HepG2 (cell line): ENCODE results near the gene SMARCAD1. TPM values are rescaled to one million over a fixed set of nuclear protein-coding genes. Genes with fewer than 3 reads are reported as not detected.
A peak's percentile ranks its signal among the peaks of the same experiment; 100 is the strongest.

Experiments
- FIP1L1 ChIP-seq: fragments of 200-400 bp; formaldehyde crosslinking; IDR thresholded peaks from 2 replicates; pipeline ENCODE4 v1.6.1; 2018; ENCODE audit warnings: low read depth, mild to moderate bottlenecking, low read length, moderate library complexity, borderline replicate concordance; ENCODE audit not compliant: insufficient read depth
- FOXA1 ChIP-seq, 2 experiments: fragments of 450-650 bp in 1 of 2; sonication (generic) in 1 of 2; formaldehyde crosslinking in 1 of 2; IDR thresholded peaks; 2 replicates each; pipeline versions ENCODE4 v1.4.0 to v1.6.1; 2016 to 2020; ENCODE audit warnings: missing genetic modification reagents in 1 of 2
- FOXJ3 ChIP-seq: sonication (generic); formaldehyde crosslinking; IDR thresholded peaks from 2 replicates; pipeline ENCODE4 v1.4.0; 2020; ENCODE audit warnings: missing genetic modification reagents, mild to moderate bottlenecking, borderline replicate concordance
- KAT8 ChIP-seq: IDR thresholded peaks from 2 replicates; pipeline ENCODE4 v1.6.1; 2016; ENCODE audit warnings: missing genetic modification reagents, missing compliant biosample characterization
- KDM5B ChIP-seq: sonication (generic); formaldehyde crosslinking; IDR thresholded peaks from 2 replicates; pipeline ENCODE4 v1.4.0; 2020; ENCODE audit warnings: missing genetic modification reagents, mild to moderate bottlenecking, borderline replicate concordance
- KLF11 ChIP-seq: IDR thresholded peaks from 2 replicates; pipeline ENCODE4 v1.6.1; 2016; ENCODE audit warnings: missing compliant biosample characterization
- MIXL1 ChIP-seq: IDR thresholded peaks from 2 replicates; pipeline ENCODE4 v1.6.1; 2016
- NCOA1 ChIP-seq: sonication (generic); formaldehyde crosslinking; IDR thresholded peaks from 2 replicates; pipeline ENCODE4 v1.9.0; 2021; ENCODE audit warnings: missing genetic modification reagents
- NR2F6 ChIP-seq, 2 experiments: IDR thresholded peaks; 2 replicates each; pipeline ENCODE4 v1.6.1; 2016; ENCODE audit warnings: antibody characterized with exemption in 1 of 2, mild to moderate bottlenecking in 1 of 2
- PAF1 ChIP-seq: IDR thresholded peaks from 2 replicates; pipeline ENCODE4 v1.6.1; 2016; ENCODE audit warnings: missing genetic modification reagents, missing compliant biosample characterization
- PITX1 ChIP-seq: sonication (generic); formaldehyde crosslinking; IDR thresholded peaks from 2 replicates; pipeline ENCODE4 v1.5.1; 2020; ENCODE audit warnings: mild to moderate bottlenecking, missing genetic modification reagents
- POGZ ChIP-seq: sonication (generic); formaldehyde crosslinking; IDR thresholded peaks from 2 replicates; pipeline ENCODE4 v1.4.0; 2020; ENCODE audit warnings: mild to moderate bottlenecking, missing genetic modification reagents
- YY1 ChIP-seq: IDR thresholded peaks from 2 replicates; pipeline ENCODE4 v1.6.1; 2011; ENCODE audit warnings: low read length, low read depth, moderate library complexity, mild to moderate bottlenecking; ENCODE audit not compliant: insufficient read depth, insufficient replicate concordance
- ZNF605 ChIP-seq: sonication (generic); formaldehyde crosslinking; IDR thresholded peaks from 2 replicates; pipeline ENCODE4 v1.8.0; 2022; ENCODE audit warnings: mild to moderate bottlenecking, missing genetic modification reagents
- ZNF629 ChIP-seq: sonication (generic); formaldehyde crosslinking; conservative IDR thresholded peaks from 2 replicates; pipeline ENCODE4 v1.5.0; 2020; ENCODE audit warnings: missing genetic modification reagents
- polyA plus RNA-seq, 8 experiments: library from polyadenylated mRNA; depleted of rRNA in 3 of 8; stranded (reverse) in 7 of 8; unstranded in 1 of 8; fragments of >200 nt; fragmentation: Illumina TruSeq in 4 of 8; extraction: Trizol in 4 of 8; gene quantifications; 2 replicates each; pipeline versions ENCODE4 v1.2.1 to v1.2.3, GENCODE V29; 2011 to 2016; ENCODE audit warnings: low read depth in 4 of 8, missing spikeins in 1 of 8, mixed read lengths in 1 of 8; ENCODE audit not compliant: insufficient read depth in 1 of 8
- total RNA-seq, 5 experiments: library from RNA; depleted of rRNA; stranded (reverse); fragments of >200 nt; fragmentation: Illumina TruSeq; extraction: Trizol; gene quantifications; 2 replicates each; pipeline ENCODE4 v1.2.3, GENCODE V29; 2016; ENCODE audit warnings: low read depth in 1 of 5
- TF ChIP-seq, protein P1 (sequence below): sonication (generic); formaldehyde crosslinking; IDR thresholded peaks from 2 replicates; pipeline ENCODE4 v1.4.0; 2020; ENCODE audit warnings: missing genetic modification reagents
- TF ChIP-seq, protein P2 (sequence below): sonication (generic); formaldehyde crosslinking; IDR thresholded peaks from 2 replicates; pipeline ENCODE4 v1.4.0; 2020; ENCODE audit warnings: mild to moderate bottlenecking, missing genetic modification reagents
- TF ChIP-seq, protein P3 (sequence below): IDR thresholded peaks from 2 replicates; pipeline ENCODE4 v1.6.1; 2016; ENCODE audit warnings: missing compliant biosample characterization, missing genetic modification reagents, borderline replicate concordance
- TF ChIP-seq, protein P4 (sequence below): sonication (generic); formaldehyde crosslinking; IDR thresholded peaks from 2 replicates; pipeline ENCODE4 v1.4.0; 2020; ENCODE audit warnings: missing genetic modification reagents, borderline replicate concordance
- TF ChIP-seq, protein P5 (sequence below): sonication (generic); formaldehyde crosslinking; conservative IDR thresholded peaks from 2 replicates; pipeline ENCODE4 v1.5.0; 2020; ENCODE audit warnings: missing genetic modification reagents

The SMARCAD1 gene
- total and polyA plus RNA-seq, 2 of the 13 experiments (the other 11 are each of a cell fraction or from before 2014, with no cell fraction given), result 18.2 to 35.9 TPM

DNA sequence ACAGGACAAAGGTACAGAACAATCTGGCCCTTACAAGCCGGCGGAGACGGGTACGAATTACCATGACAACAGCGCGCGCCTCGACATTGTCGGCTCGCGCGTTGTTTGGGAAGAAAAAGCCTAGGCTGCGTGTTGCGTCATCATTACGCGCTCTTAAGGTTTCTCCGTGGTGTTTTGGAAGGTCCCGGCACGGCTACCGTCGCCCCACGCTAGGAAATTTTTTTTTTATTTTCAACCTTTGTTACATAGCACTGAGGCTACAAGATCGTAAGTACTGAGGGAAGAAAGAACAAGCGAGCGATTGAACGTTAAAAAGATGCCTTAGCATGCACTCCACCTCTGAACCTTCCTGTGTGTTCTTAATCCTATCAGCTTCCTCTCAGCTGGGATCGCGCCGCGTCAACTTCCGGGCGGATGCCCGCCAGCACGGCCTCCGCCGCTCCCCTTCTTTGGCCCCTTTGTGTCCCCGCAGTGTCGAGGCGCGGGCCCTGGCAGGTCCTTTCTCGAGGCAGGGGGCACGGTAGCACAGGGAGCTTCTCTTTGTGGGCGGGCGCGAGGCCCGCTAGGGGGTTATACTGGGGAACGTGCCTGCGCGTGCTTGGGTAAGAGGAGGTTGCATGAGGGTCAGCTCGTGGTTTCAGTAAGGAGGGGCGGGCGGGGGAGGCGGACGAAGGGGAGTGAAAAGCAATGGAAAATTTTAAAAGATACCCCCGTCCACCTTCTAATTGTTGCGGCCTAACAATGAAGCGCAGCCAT lies at the start of gene SMARCAD1 (continued):
- peak; percentile 33; the same call in 1 of the 2 replicates for TF ChIP-seq MIXL1 (CRISPR knock-in tag)
- no peak for TF ChIP-seq NCOA1 (CRISPR knock-in tag)
- TF ChIP-seq FOXA1 (IDR thresholded peaks at IDR 0.05), result no peak
- no peak; the same call in none of the 2 replicates for TF ChIP-seq FOXA1 (CRISPR knock-in tag; IDR thresholded peaks at IDR 0.05)
- TF ChIP-seq POGZ (CRISPR knock-in tag), result peak; percentile 78
- no peak for TF ChIP-seq FIP1L1
- TF ChIP-seq PITX1, result peak; percentile 99
- TF ChIP-seq PAF1 (CRISPR knock-in tag), result no peak
- TF ChIP-seq KLF11 (CRISPR knock-in tag), result no peak
- no peak; the same call in 1 of the 2 replicates for TF ChIP-seq NR2F6 (IDR thresholded peaks at IDR 0.05)
- TF ChIP-seq NR2F6 (CRISPR knock-in tag; IDR thresholded peaks at IDR 0.05), result peak; percentile 25; the same call in 1 of the 2 replicates
- TF ChIP-seq KDM5B (CRISPR knock-in tag), result peak; percentile 87; the same call in 1 of the 2 replicates
- TF ChIP-seq, protein P1, sequence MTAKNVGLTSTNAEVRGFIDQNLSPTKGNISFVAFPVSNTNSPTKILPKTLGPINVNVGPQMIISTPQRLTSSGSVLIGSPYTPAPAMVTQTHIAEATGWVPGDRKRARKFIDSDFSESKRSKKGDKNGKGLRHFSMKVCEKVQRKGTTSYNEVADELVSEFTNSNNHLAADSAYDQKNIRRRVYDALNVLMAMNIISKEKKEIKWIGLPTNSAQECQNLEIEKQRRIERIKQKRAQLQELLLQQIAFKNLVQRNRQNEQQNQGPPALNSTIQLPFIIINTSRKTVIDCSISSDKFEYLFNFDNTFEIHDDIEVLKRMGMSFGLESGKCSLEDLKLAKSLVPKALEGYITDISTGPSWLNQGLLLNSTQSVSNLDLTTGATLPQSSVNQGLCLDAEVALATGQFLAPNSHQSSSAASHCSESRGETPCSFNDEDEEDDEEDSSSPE, result peak; percentile 81
- peak; percentile 65; the same call in 1 of the 2 replicates for TF ChIP-seq FOXJ3 (CRISPR knock-in tag)
- TF ChIP-seq, protein P2, sequence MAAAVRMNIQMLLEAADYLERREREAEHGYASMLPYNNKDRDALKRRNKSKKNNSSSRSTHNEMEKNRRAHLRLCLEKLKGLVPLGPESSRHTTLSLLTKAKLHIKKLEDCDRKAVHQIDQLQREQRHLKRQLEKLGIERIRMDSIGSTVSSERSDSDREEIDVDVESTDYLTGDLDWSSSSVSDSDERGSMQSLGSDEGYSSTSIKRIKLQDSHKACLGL (CRISPR knock-in tag), result 0 out of 2 replicates have a peak, but pooled peaks have one; percentile 54
- TF ChIP-seq ZNF605 (CRISPR knock-in tag), result peak; percentile 94
- TF ChIP-seq, protein P3, sequence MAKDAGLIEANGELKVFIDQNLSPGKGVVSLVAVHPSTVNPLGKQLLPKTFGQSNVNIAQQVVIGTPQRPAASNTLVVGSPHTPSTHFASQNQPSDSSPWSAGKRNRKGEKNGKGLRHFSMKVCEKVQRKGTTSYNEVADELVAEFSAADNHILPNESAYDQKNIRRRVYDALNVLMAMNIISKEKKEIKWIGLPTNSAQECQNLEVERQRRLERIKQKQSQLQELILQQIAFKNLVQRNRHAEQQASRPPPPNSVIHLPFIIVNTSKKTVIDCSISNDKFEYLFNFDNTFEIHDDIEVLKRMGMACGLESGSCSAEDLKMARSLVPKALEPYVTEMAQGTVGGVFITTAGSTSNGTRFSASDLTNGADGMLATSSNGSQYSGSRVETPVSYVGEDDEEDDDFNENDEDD, result peak; percentile 88
- TF ChIP-seq, protein P4, sequence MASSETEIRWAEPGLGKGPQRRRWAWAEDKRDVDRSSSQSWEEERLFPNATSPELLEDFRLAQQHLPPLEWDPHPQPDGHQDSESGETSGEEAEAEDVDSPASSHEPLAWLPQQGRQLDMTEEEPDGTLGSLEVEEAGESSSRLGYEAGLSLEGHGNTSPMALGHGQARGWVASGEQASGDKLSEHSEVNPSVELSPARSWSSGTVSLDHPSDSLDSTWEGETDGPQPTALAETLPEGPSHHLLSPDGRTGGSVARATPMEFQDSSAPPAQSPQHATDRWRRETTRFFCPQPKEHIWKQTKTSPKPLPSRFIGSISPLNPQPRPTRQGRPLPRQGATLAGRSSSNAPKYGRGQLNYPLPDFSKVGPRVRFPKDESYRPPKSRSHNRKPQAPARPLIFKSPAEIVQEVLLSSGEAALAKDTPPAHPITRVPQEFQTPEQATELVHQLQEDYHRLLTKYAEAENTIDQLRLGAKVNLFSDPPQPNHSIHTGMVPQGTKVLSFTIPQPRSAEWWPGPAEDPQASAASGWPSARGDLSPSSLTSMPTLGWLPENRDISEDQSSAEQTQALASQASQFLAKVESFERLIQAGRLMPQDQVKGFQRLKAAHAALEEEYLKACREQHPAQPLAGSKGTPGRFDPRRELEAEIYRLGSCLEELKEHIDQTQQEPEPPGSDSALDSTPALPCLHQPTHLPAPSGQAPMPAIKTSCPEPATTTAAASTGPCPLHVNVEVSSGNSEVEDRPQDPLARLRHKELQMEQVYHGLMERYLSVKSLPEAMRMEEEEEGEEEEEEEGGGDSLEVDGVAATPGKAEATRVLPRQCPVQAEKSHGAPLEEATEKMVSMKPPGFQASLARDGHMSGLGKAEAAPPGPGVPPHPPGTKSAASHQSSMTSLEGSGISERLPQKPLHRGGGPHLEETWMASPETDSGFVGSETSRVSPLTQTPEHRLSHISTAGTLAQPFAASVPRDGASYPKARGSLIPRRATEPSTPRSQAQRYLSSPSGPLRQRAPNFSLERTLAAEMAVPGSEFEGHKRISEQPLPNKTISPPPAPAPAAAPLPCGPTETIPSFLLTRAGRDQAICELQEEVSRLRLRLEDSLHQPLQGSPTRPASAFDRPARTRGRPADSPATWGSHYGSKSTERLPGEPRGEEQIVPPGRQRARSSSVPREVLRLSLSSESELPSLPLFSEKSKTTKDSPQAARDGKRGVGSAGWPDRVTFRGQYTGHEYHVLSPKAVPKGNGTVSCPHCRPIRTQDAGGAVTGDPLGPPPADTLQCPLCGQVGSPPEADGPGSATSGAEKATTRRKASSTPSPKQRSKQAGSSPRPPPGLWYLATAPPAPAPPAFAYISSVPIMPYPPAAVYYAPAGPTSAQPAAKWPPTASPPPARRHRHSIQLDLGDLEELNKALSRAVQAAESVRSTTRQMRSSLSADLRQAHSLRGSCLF, result no peak
- no peak for TF ChIP-seq ZNF629
- peak; percentile 1 for TF ChIP-seq YY1
- peak; percentile 97 for TF ChIP-seq KAT8 (CRISPR knock-in tag)
- TF ChIP-seq, protein P5, sequence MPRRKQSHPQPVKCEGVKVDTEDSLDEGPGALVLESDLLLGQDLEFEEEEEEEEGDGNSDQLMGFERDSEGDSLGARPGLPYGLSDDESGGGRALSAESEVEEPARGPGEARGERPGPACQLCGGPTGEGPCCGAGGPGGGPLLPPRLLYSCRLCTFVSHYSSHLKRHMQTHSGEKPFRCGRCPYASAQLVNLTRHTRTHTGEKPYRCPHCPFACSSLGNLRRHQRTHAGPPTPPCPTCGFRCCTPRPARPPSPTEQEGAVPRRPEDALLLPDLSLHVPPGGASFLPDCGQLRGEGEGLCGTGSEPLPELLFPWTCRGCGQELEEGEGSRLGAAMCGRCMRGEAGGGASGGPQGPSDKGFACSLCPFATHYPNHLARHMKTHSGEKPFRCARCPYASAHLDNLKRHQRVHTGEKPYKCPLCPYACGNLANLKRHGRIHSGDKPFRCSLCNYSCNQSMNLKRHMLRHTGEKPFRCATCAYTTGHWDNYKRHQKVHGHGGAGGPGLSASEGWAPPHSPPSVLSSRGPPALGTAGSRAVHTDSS (CRISPR knock-in tag), result no peak
